Eye (tissue), 1 donor: Measurements from ENCODE around the gene PLA2G4F.
"Not testable (repeated sequence)": the region's sequence is repeated elsewhere in the genome, so short reads cannot be mapped to it uniquely, and the experiment has no call there.

Source experiments
- DNase-seq: peaks from one replicate; pipeline ENCODE4 v3.0.0-alpha.2; 2015

PLA2G4F gene

GRCh38 chr15:42092398-42093318 is 63.8 kb downstream of the PLA2G4F start:
- DNase-seq, result no peak

GRCh38 chr15:42091753-42092397 is 64.6 kb downstream of the PLA2G4F start:
- DNase-seq, result not testable (repeated sequence)

GRCh38 chr15:42090781-42091180 is 65.7 kb downstream of the PLA2G4F start:
- no peak for DNase-seq

- DNase-seq, result no peak
Measured at GRCh38 chr15:42090370-42090769, 66.1 kb downstream of the PLA2G4F start.

GRCh38 chr15:42089942-42090341 is 66.5 kb downstream of the PLA2G4F start:
- DNase-seq, result no peak
